ENCODE results near the gene AGMAT.

AGMAT gene

GRCh38 chr1:15625056-15625917 is 40.4 kb upstream of the AGMAT start:
- TF ChIP-seq, protein P1, sequence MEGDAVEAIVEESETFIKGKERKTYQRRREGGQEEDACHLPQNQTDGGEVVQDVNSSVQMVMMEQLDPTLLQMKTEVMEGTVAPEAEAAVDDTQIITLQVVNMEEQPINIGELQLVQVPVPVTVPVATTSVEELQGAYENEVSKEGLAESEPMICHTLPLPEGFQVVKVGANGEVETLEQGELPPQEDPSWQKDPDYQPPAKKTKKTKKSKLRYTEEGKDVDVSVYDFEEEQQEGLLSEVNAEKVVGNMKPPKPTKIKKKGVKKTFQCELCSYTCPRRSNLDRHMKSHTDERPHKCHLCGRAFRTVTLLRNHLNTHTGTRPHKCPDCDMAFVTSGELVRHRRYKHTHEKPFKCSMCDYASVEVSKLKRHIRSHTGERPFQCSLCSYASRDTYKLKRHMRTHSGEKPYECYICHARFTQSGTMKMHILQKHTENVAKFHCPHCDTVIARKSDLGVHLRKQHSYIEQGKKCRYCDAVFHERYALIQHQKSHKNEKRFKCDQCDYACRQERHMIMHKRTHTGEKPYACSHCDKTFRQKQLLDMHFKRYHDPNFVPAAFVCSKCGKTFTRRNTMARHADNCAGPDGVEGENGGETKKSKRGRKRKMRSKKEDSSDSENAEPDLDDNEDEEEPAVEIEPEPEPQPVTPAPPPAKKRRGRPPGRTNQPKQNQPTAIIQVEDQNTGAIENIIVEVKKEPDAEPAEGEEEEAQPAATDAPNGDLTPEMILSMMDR (IDR thresholded peaks at IDR 0.05; ENCODE audit: low read depth, low read length): no peak
- no peak for TF ChIP-seq POLR2A (IDR thresholded peaks at IDR 0.05; ENCODE audit: extremely low read depth, insufficient read length)
- TF ChIP-seq MAX (IDR thresholded peaks at IDR 0.05; ENCODE audit: low read depth, low read length): no peak
- no peak for TF ChIP-seq MYC (IDR thresholded peaks at IDR 0.05; ENCODE audit: low read depth, low read length)
- H3K4me3 ChIP-seq (ENCODE audit: low read depth, low read length): no peak overlapping the region
- no peak for DNase-seq (ENCODE audit: low read depth)

DNA sequence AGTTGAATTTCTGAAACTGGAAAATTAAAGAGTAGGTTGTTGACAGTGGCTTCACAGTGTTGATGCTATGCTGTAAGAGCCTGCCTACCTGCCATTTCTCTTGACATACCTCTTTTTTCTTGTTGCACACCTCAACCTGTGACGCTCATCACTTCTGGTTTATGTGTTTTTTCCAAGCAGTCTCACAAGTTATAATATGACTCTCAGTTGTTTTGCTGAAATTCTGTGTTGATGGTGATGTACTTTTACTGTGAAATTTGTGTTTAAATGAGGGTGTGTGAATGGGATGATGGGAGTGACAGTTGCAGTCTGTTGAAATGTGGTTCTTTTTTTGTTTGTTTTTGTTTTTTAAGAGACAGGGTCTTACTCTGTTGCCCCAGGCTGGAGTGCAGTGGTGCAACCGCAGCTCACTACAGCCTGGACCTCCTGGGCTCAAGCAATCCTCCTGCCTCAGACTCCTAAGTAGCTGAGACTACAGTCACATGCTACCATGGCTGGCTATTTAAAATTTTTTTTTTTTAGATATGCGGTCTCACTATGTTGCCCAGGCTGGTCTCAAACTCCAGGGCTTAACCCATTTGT is 39.4 kb upstream of the AGMAT start:
- no peak for TF ChIP-seq MYC (IDR thresholded peaks at IDR 0.05; ENCODE audit: low read depth, low read length)
- no peak for TF ChIP-seq MAX (IDR thresholded peaks at IDR 0.05; ENCODE audit: low read depth, low read length)
- no peak for TF ChIP-seq POLR2A (IDR thresholded peaks at IDR 0.05; ENCODE audit: extremely low read depth, insufficient read length)
- TF ChIP-seq, protein P1 (IDR thresholded peaks at IDR 0.05; ENCODE audit: low read depth, low read length): no peak
- no peak for DNase-seq (ENCODE audit: low read depth)

GRCh38 chr1:15623435-15623834 is 38.6 kb upstream of the AGMAT start:
- TF ChIP-seq MAX (IDR thresholded peaks at IDR 0.05; ENCODE audit: low read depth, low read length) (no peak), MYC (IDR thresholded peaks at IDR 0.05; ENCODE audit: low read depth, low read length) (no peak), POLR2A (IDR thresholded peaks at IDR 0.05; ENCODE audit: extremely low read depth, insufficient read length) (no peak)
- TF ChIP-seq, protein P1 (IDR thresholded peaks at IDR 0.05; ENCODE audit: low read depth, low read length): no peak
- DNase-seq (ENCODE audit: low read depth): no peak
- no peak overlapping the region for H3K4me3 ChIP-seq (ENCODE audit: low read depth, low read length)

More for the DNA sequence above, 39.4 kb upstream of the AGMAT start:
- H3K4me3 ChIP-seq (ENCODE audit: low read depth, low read length): no peak overlapping the region

DNA sequence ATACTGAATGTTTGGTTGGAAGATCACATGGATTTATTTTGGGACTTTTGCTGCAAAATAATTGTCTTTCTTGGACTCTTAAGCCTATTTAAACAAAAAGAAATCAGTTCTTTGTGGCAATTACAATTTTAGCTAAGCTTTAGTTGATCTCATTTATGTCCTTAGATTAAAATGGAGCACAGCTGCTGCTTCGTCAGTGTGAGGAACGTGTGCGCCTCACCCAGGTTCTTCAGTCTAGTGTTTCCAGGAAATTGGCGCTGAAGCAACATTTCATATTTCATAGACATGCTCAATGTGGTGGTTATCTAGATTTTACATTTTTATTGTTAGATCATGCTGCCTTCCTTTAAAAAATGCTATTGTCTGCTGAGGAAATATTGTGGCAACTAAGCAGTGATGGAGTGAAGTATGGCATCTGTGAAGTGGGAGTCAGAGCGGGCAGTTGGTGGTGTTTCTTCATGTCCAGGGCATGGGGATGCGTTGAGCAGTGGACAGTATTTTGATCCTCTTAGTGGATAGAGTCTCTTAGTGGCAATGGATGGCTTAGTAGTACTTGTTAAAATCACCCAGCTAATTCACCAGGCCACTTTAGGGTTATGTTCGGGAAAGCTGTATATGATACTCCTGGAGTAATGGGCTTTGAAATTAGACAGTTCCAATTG is 38.0 kb upstream of the AGMAT start:
- TF ChIP-seq, protein P1 (IDR thresholded peaks at IDR 0.05; ENCODE audit: low read depth, low read length): no peak
- no peak for TF ChIP-seq MAX (IDR thresholded peaks at IDR 0.05; ENCODE audit: low read depth, low read length)
- no peak for TF ChIP-seq POLR2A (IDR thresholded peaks at IDR 0.05; ENCODE audit: extremely low read depth, insufficient read length)
- no peak for TF ChIP-seq MYC (IDR thresholded peaks at IDR 0.05; ENCODE audit: low read depth, low read length)
- no peak overlapping the region for H3K4me3 ChIP-seq (ENCODE audit: low read depth, low read length)
- DNase-seq (ENCODE audit: low read depth): no peak

GRCh38 chr1:15621975-15622374 is 37.1 kb upstream of the AGMAT start:
- no peak for DNase-seq (ENCODE audit: low read depth)
- H3K4me3 ChIP-seq (ENCODE audit: low read depth, low read length): no peak overlapping the region
- TF ChIP-seq, protein P1 (IDR thresholded peaks at IDR 0.05; ENCODE audit: low read depth, low read length): no peak
- TF ChIP-seq MYC (IDR thresholded peaks at IDR 0.05; ENCODE audit: low read depth, low read length): no peak
- TF ChIP-seq MAX (IDR thresholded peaks at IDR 0.05; ENCODE audit: low read depth, low read length): no peak
- TF ChIP-seq POLR2A (IDR thresholded peaks at IDR 0.05; ENCODE audit: extremely low read depth, insufficient read length): no peak

Measured in NB4 (cell line).